ENCODE measurements around the gene TLCD2. TPM values are rescaled to one million over a fixed set of nuclear protein-coding genes. Genes with fewer than 3 reads are reported as not detected.
A peak's percentile ranks its signal among the peaks of the same experiment; 100 is the strongest.

Gene TLCD2
- total and polyA plus RNA-seq, 9 donors, result 1.5 to 9.1 (median 5.6) TPM

DNA sequence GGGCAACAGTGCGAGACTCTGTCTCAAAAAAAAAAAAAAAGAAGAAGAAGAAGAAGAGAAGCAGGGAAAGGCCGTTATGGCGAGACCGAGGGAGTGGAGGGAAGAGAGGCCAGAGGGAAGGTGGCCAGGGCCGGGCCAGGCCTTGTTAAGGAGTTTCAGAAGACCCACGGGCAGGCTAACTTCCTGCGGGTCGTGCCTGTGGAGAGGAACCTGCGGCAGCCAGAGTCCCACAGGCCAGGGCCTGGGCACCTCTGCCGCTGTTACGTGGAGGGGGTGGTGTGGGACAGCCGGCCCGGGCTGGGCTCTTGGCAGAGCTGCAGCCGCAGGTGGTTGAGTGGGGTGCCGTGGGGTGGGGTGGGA lies 19.8 kb upstream of the TLCD2 start:
- H3K4me3 ChIP-seq, result no peak overlapping the region
- TF ChIP-seq EP300 (IDR thresholded peaks at IDR 0.05), result no peak
- no peak for TF ChIP-seq POLR2A (IDR thresholded peaks at IDR 0.05)
- TF ChIP-seq, protein P1, sequence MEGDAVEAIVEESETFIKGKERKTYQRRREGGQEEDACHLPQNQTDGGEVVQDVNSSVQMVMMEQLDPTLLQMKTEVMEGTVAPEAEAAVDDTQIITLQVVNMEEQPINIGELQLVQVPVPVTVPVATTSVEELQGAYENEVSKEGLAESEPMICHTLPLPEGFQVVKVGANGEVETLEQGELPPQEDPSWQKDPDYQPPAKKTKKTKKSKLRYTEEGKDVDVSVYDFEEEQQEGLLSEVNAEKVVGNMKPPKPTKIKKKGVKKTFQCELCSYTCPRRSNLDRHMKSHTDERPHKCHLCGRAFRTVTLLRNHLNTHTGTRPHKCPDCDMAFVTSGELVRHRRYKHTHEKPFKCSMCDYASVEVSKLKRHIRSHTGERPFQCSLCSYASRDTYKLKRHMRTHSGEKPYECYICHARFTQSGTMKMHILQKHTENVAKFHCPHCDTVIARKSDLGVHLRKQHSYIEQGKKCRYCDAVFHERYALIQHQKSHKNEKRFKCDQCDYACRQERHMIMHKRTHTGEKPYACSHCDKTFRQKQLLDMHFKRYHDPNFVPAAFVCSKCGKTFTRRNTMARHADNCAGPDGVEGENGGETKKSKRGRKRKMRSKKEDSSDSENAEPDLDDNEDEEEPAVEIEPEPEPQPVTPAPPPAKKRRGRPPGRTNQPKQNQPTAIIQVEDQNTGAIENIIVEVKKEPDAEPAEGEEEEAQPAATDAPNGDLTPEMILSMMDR (IDR thresholded peaks at IDR 0.05), result no peak
- H3K9me3 ChIP-seq, result no peaks in the 10 kb centered on the region
- H3K36me3 ChIP-seq, result no peaks in the 10 kb centered on the region
- peaks cover 21% of the 10 kb centered on the region for H3K4me1 ChIP-seq (ENCODE audit: insufficient read depth)
- no peaks in the 10 kb centered on the region for H3K27me3 ChIP-seq
- peak overlapping the region; percentile 97 to 100 for H3K27ac ChIP-seq
- intact Hi-C loops (cut with DNase I), result loop anchor here in 2 of 4 donors (5.0 kb wide), 1 partner anchor 32 kb away; the partner anchor contains the start of gene SERPINF1 (in 2 of the 2)
- WGBS, 3 donors, result 7 to 21% (median 9%) methylated on average over 15 of the region's 15 CpGs
- no peak for DNase-seq

DNA sequence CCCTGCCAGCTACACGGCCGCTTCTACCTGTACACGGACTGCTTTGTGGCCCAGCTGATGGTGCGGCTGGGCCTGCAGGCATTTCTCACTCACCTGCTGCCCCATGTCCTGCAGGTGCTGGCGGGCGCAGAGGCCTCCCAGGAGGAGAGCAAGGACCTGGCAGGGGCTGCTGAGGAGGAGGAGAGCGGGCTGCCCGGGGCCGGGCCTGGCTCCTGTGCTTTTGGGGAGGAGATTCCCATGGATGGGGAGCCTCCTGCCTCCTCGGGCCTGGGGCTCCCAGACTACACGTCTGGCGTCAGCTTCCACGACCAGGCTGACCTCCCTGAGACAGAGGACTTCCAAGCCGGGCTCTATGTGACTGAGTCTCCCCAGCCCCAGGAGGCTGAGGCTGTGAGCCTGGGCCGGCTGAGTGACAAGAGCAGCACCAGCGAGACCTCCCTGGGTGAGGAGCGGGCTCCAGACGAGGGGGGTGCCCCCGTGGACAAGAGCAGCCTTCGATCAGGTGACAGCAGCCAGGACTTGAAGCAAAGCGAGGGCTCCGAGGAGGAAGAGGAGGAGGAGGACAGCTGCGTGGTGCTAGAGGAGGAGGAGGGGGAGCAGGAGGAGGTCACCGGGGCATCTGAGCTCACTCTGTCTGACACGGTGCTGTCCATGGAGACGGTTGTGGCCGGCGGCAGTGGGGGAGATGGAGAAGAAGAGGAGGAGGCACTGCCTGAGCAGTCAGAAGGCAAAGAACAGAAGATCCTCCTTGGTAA lies 17.9 kb upstream of the TLCD2 start:
- 82 to 87% (median 82%) methylated on average over 25 to 28 of the region's 28 CpGs for WGBS, 3 donors
- Histone ChIP-seq H3K27ac (peak overlapping the region in 1 of 2 donors; percentile 100), H3K36me3 (no peaks in the 10 kb centered on the region), H3K27me3 (no peaks in the 10 kb centered on the region), H3K9me3 (no peaks in the 10 kb centered on the region), H3K4me1 (ENCODE audit: insufficient read depth) (peaks cover 21% of the 10 kb centered on the region), H3K4me3 (no peak overlapping the region)
- TF ChIP-seq, protein P1 (IDR thresholded peaks at IDR 0.05), result no peak
- no peak for TF ChIP-seq POLR2A (IDR thresholded peaks at IDR 0.05)
- no peak for TF ChIP-seq EP300 (IDR thresholded peaks at IDR 0.05)
- DNase-seq, result peak in 4 of 5 donors; percentile 11 to 44 (median 32)
- intact Hi-C loops (cut with DNase I), result loop anchor here in 2 of 4 donors (5.0 kb wide), 1 partner anchor 34 kb away; the partner anchor contains the start of gene SERPINF1 (in 2 of the 2)

DNA sequence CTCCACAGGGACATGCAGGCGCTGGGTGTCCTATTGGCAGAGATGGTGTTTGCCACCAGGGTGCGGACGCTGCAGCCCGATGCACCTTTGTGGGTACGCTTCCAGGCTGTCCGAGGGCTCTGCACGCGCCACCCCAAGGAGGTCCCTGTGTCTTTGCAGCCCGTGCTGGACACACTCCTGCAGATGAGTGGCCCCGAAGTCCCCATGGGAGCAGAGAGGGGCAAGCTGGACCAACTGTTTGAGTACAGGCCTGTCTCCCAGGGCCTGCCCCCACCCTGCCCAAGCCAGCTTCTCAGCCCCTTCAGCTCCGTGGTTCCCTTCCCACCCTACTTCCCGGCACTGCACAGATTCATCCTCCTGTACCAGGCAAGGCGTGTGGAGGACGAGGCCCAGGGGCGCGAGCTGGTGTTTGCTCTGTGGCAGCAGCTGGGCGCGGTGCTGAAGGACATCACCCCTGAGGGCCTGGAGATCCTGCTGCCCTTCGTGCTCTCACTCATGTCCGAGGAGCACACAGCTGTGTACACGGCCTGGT lies 17.1 kb upstream of the TLCD2 start:
- Histone ChIP-seq H3K27me3 (no peaks in the 10 kb centered on the region), H3K27ac (no peak overlapping the region), H3K9me3 (no peaks in the 10 kb centered on the region), H3K4me3 (no peak overlapping the region), H3K4me1 (ENCODE audit: insufficient read depth) (peaks cover 21% of the 10 kb centered on the region), H3K36me3 (no peaks in the 10 kb centered on the region)
- intact Hi-C loops (cut with DNase I), result loop anchor here in 2 of 4 donors (5.0 kb wide), 1 partner anchor 35 kb away; the partner anchor contains the start of gene SERPINF1 (in 2 of the 2)
- TF ChIP-seq EP300 (IDR thresholded peaks at IDR 0.05), result no peak
- TF ChIP-seq, protein P1 (IDR thresholded peaks at IDR 0.05), result no peak
- TF ChIP-seq POLR2A (IDR thresholded peaks at IDR 0.05), result no peak
- WGBS, 3 donors, result 92 to 93% (median 93%) methylated on average over 21 of the region's 21 CpGs
- peak in 3 of 5 donors; percentile 16 to 38 (median 34) for DNase-seq

DNA sequence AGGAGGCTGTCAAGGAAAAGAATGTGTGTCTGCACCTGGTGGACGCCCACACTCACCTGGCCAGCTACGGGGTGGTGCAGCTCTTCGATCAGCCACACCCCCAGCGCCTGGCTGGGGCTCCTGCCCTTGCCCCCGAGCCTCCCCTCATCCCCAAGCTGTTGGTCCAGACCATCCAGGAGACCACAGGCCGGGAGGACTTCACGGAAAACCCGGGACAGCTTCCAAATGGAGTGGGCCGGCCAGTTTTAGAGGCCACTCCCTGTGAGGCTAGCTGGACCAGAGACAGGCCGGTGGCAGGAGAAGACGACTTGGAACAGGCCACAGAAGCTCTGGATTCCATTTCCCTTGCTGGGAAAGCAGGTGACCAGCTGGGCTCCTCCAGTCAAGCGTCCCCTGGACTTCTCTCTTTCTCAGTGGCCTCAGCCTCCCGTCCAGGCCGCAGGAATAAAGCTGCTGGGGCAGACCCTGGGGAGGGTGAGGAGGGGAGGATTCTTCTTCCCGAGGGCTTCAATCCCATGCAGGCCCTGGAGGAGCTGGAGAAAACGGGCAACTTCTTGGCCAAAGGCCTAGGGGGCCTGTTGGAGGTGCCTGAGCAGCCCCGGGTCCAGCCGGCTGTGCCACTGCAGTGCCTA lies 16.6 kb upstream of the TLCD2 start:
- WGBS, 3 donors, result 66 to 68% (median 66%) methylated on average over 18 of the region's 18 CpGs
- TF ChIP-seq EP300 (IDR thresholded peaks at IDR 0.05) (no peak), POLR2A (IDR thresholded peaks at IDR 0.05) (no peak)
- TF ChIP-seq, protein P1 (IDR thresholded peaks at IDR 0.05), result no peak
- H3K27ac ChIP-seq, result no peak overlapping the region
- DNase-seq, result peak in 4 of 5 donors; percentile 10 to 42 (median 33)
- no peaks in the 10 kb centered on the region for H3K27me3 ChIP-seq
- intact Hi-C loops (cut with DNase I), result loop anchor here in 2 of 4 donors (5.0 kb wide), 1 partner anchor 36 kb away; the partner anchor contains the start of gene SERPINF1 (in 2 of the 2)
- H3K36me3 ChIP-seq, result no peaks in the 10 kb centered on the region
- no peaks in the 10 kb centered on the region for H3K9me3 ChIP-seq
- H3K4me3 ChIP-seq, result no peak overlapping the region
- peaks cover 21% of the 10 kb centered on the region for H3K4me1 ChIP-seq (ENCODE audit: insufficient read depth)

Data from ovary (tissue), 9 donors.